Measurements from ENCODE around the gene ING4. TPM values are rescaled to one million over a fixed set of nuclear protein-coding genes. Genes with fewer than 3 reads are reported as not detected.

ING4 gene
- total and polyA plus RNA-seq, 2 donors (not counting 3 experiments of a cell fraction or from before 2014, with no cell fraction given), result 34.7 to 52.0 TPM

DNA sequence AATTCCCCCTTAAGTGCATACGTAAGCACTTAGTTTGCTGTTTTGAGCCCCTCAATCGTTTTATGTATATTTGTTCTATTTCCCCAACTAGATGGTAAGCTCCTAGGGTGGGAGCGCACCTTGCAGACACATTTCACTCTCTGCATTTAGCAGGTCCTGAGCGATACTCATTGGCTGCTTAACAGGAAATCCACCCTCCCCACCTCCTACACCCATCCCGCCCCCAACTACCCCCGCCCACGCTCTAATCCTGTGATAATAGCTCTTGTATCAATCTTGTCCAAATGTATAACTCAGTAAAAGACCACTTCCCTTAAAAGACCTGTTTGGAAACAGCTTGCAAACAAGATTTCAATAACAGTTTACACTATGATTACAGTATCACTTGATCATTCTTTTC, 35.3 kb downstream of the ING4 start:
- Histone ChIP-seq H3K4me1 (ENCODE audit: control insufficient read depth, extremely low read depth, insufficient read depth, low read length) (no peaks in the 10 kb centered on the region), H3K9ac (replicated peaks; ENCODE audit: extremely low read depth, insufficient read depth, low read length) (no peak overlapping the region), H4K20me1 (replicated peaks; ENCODE audit: control insufficient read depth, extremely low read depth, insufficient read depth, low read length) (no peaks in the 10 kb centered on the region), H2AFZ (ENCODE audit: low read depth, low read length) (no peak overlapping the region), H3K4me2 (ENCODE audit: insufficient read depth, low read length) (no peak overlapping the region), H3K36me3 (ENCODE audit: control insufficient read depth in 2 of 2, extremely low read depth in 1 of 2, insufficient read depth in 2 of 2, low read length in 2 of 2) (no peaks in the 10 kb centered on the region), H3K27ac (ENCODE audit: insufficient read depth, low read depth, low read length) (no peak overlapping the region), H3K27me3 (ENCODE audit: control insufficient read depth in 2 of 2, insufficient read depth in 2 of 2, low read length in 2 of 2) (peaks cover 0 to 2% of the 10 kb centered on the region in 2 experiments), H3K9me1 (replicated peaks; ENCODE audit: control insufficient read depth, extremely low read depth, insufficient read depth, low read length) (no peaks in the 10 kb centered on the region), H3K9me3 (replicated peaks; ENCODE audit: control insufficient read depth, insufficient read depth, low read length) (no peaks in the 10 kb centered on the region), H3K4me3 (replicated peaks in 1 of 3; ENCODE audit: insufficient read depth in 1 of 3, low read depth in 1 of 3, low read length in 3 of 3) (no peak overlapping the region), H3K79me2 (ENCODE audit: control insufficient read depth, insufficient read depth, low read length) (no peaks in the 10 kb centered on the region)
- TF ChIP-seq POLR2AphosphoS5 (IDR thresholded peaks at IDR 0.05; ENCODE audit: insufficient read depth, low read depth, low read length) (no peak), EZH2 (IDR thresholded peaks at IDR 0.05; ENCODE audit: borderline replicate concordance, low read depth, low read length, severe bottlenecking) (no peak)
- TF ChIP-seq, protein P1, sequence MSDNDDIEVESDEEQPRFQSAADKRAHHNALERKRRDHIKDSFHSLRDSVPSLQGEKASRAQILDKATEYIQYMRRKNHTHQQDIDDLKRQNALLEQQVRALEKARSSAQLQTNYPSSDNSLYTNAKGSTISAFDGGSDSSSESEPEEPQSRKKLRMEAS (IDR thresholded peaks at IDR 0.05; ENCODE audit: insufficient read depth, insufficient read length), result no peak
- dilution Hi-C loops (cut with MboI; ENCODE audit: extremely low pct_ligation_motif_present, low sequenced_read_pairs), result no loop called here
- BruUV-seq (replicated peaks), result no TSS peak
- ChIA-PET CTCF (interaction anchor here (1.0 kb wide), 1 partner anchor 9 kb away, joined by 3 read pairs; no protein-coding TSS in a partner anchor), POLR2A (interaction anchor here (0.6 to 0.7 kb wide), 2 partner anchors 30 to 40 kb away, joined by 3 to 4 read pairs; no protein-coding TSS in a partner anchor)
- DNase-seq (ENCODE audit: low read depth, low spot score) (no peak), FAIRE-seq (no peak)
- intact Hi-C loops (cut with micrococcal nuclease), result no loop called here

DNA sequence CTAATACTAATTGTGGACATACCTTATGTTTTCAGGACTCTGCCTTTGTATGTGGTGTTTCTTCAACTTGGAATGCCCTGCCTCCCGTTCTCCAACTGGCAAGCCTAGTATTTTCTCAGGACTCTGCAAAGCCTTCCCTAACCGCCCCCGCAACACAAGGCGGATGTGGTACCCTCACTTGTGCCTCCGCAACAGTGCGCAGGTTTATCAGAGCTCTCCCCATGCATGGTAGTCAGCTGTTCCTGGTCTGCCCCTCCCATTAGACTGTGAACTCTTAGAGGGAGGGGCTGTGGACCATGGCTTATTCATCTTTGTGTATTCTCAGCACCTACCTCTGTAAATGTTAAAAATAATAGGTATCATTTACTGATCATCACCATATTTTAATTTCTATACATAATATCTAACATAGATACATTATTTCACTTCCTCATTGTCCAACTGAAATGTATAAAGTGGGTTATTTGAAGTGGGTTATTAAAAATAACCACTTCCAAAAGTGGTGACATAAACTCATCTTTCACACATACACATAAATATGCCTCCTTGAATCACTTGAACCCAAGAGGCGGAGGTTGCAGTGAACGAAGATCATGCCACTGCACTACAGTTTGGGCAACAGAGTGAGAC, 36.1 kb downstream of the ING4 start:
- POLR2A ChIA-PET, result no interaction called here
- FAIRE-seq (no peak), DNase-seq (ENCODE audit: low read depth, low spot score) (no peak)
- H3K4me3 ChIP-seq (replicated peaks in 1 of 3; ENCODE audit: insufficient read depth in 1 of 3, low read depth in 1 of 3, low read length in 3 of 3), result no peak overlapping the region
- H3K27me3 ChIP-seq (ENCODE audit: control insufficient read depth in 2 of 2, insufficient read depth in 2 of 2, low read length in 2 of 2), result peaks cover 0 to 2% of the 10 kb centered on the region in 2 experiments
- no TSS peak for BruUV-seq (replicated peaks)
- H3K79me2 ChIP-seq (ENCODE audit: control insufficient read depth, insufficient read depth, low read length), result no peaks in the 10 kb centered on the region
- H3K4me1 ChIP-seq (ENCODE audit: control insufficient read depth, extremely low read depth, insufficient read depth, low read length), result no peaks in the 10 kb centered on the region
- no peaks in the 10 kb centered on the region for H3K9me1 ChIP-seq (replicated peaks; ENCODE audit: control insufficient read depth, extremely low read depth, insufficient read depth, low read length)
- H3K9ac ChIP-seq (replicated peaks; ENCODE audit: extremely low read depth, insufficient read depth, low read length), result no peak overlapping the region
- dilution Hi-C loops (cut with MboI; ENCODE audit: extremely low pct_ligation_motif_present, low sequenced_read_pairs) (no loop called here), intact Hi-C loops (cut with micrococcal nuclease) (no loop called here)
- H4K20me1 ChIP-seq (replicated peaks; ENCODE audit: control insufficient read depth, extremely low read depth, insufficient read depth, low read length), result no peaks in the 10 kb centered on the region
- no peaks in the 10 kb centered on the region for H3K36me3 ChIP-seq (ENCODE audit: control insufficient read depth in 2 of 2, extremely low read depth in 1 of 2, insufficient read depth in 2 of 2, low read length in 2 of 2)
- H2AFZ ChIP-seq (ENCODE audit: low read depth, low read length), result no peak overlapping the region
- CTCF ChIA-PET, result no interaction called here
- TF ChIP-seq MYC (IDR thresholded peaks at IDR 0.05; ENCODE audit: low read depth, low read length) (no peak), GATA2 (IDR thresholded peaks at IDR 0.05; ENCODE audit: insufficient read depth, insufficient read length, low read depth, low read length) (no peak), POLR2AphosphoS5 (IDR thresholded peaks at IDR 0.05; ENCODE audit: insufficient read depth, low read depth, low read length) (no peak), EZH2 (IDR thresholded peaks at IDR 0.05; ENCODE audit: borderline replicate concordance, low read depth, low read length, severe bottlenecking) (no peak)
- TF ChIP-seq, protein P1 (IDR thresholded peaks at IDR 0.05; ENCODE audit: insufficient read depth, insufficient read length), result no peak
- no peak overlapping the region for H3K27ac ChIP-seq (ENCODE audit: insufficient read depth, low read depth, low read length)
- no peak overlapping the region for H3K4me2 ChIP-seq (ENCODE audit: insufficient read depth, low read length)
- H3K9me3 ChIP-seq (replicated peaks; ENCODE audit: control insufficient read depth, insufficient read depth, low read length), result no peaks in the 10 kb centered on the region
